Cardiac fibroblast (primary cell): ENCODE data around the gene TNS3.

Experiments
- DNase-seq, 2 donors: peaks; one replicate each; pipeline versions ENCODE4 v3.0.0 to v3.0.0-alpha.2; 2010; ENCODE audit warnings: low read depth in 2 of 2
- H3K4me3 ChIP-seq, 2 donors: replicated peaks in 1 of 2; 1 replicate in 1 of 2; 2 replicates in 1 of 2; pipeline ENCODE4 v1.5.1; 2011; ENCODE audit warnings: low read depth in 2 of 2, low read length in 2 of 2, mild to moderate bottlenecking in 2 of 2, moderate library complexity in 1 of 2
- CTCF ChIP-seq: IDR thresholded peaks from one replicate; pipeline ENCODE4 v1.5.1; 2011; ENCODE audit warnings: low read depth, mild to moderate bottlenecking, low read length, inconsistent platforms

The TNS3 gene

DNA sequence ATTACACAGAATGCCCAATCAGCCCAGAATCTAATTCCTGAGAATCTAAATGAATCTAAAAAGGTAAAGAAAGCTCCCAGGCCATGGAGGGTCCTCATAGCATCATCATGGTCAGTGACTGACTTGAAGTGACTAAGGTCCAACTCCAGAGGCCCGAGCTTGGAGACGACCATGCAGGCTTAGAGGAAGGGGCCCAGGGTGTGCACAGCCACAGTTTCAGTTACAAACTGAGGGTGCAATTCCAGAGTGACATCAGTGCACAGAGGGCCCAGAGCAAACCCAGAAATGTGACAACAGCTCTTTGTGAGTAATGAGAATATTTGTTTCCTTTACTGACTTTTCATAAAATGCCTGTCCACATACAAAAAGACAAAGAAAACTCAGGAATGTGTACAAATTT lies 170.0 kb downstream of the TNS3 start:
- H3K4me3 ChIP-seq = no peak overlapping the region
- TF ChIP-seq CTCF = no peak
- DNase-seq = no peak

DNA sequence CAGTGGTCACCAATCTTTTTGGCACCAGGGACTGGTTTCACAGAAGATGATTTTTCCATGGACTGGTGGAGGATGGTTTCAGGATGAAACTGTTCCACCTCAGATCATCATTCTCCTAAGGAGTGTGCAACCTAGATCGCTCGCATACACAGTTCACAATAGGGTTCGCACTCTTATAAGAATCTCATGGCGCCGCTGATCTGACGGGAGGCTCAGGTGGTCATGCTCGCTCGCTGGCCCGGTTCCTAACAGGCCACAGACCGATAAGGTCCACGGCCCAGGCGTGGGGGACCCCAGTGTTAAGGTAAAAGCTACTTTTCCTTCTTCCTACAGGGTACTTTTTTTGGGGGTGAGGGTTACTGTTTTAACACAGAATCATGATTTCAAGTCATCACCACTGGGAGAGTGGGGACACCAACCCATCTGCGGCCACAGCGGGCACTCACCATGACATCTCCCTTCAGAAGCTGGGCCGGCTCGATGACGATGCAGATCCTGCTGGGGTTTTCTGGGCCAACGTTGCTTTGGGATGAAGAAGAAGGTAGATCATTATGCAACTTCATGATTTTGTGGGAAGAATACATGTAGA lies 170.5 kb downstream of the TNS3 start:
- DNase-seq = no peak
- no peak overlapping the region for H3K4me3 ChIP-seq
- no peak for TF ChIP-seq CTCF

GRCh38 chr7:47408675-47409074 lies 173.2 kb downstream of the TNS3 start:
- no peak for TF ChIP-seq CTCF
- H3K4me3 ChIP-seq = no peak overlapping the region
- no peak for DNase-seq

GRCh38 chr7:47407821-47408674 lies 173.9 kb downstream of the TNS3 start:
- no peak overlapping the region for H3K4me3 ChIP-seq
- DNase-seq = no peak
- TF ChIP-seq CTCF = no peak

DNA sequence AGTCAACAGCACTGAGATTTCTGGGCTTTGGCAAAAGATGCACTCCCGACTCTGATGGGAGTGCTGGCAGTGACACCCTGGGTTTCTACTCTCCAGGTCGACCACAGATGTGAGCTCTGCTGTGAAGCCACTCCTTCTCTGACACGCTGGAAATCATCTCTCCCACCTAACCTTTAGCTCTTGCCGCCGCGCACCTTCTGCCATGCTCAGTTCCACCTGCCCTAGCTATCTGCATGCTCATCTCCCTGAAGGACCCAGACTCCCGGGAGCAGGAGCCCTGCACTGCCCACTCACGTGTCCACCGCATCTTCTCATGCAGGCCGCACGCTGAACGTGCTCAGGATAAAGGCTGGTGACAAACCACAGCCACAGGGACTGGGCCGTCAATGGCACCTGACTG lies 174.8 kb downstream of the TNS3 start:
- no peak overlapping the region for H3K4me3 ChIP-seq
- no peak for TF ChIP-seq CTCF
- DNase-seq = no peak

DNA sequence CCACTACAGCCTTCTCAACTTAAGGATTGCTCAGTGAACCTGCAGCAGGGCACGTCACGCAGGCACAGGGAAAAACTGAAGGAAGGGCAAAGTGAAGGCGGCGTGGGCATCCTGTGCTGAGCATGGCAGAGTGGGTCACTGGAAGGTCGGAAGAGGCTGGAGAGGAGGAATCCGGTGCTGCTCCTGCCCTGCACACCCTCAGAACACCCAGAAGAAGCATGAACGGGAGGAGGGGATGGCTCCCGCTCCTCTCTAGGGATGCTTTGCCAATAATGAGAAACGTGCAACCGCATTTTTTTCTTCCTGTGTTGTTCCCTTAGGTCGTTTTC lies 175.1 kb downstream of the TNS3 start:
- no peak for TF ChIP-seq CTCF
- no peak for DNase-seq

More for the DNA sequence above, 175.1 kb downstream of the TNS3 start:
- no peak overlapping the region for H3K4me3 ChIP-seq
